ENCODE measurements around the gene APOH. TPM values are rescaled to one million over a fixed set of nuclear protein-coding genes. Genes with fewer than 3 reads are reported as not detected.
A peak's percentile ranks its signal among the peaks of the same experiment; 100 is the strongest.

The APOH gene
- total RNA-seq, 2 donors from 2014 or later, result not detected

DNA sequence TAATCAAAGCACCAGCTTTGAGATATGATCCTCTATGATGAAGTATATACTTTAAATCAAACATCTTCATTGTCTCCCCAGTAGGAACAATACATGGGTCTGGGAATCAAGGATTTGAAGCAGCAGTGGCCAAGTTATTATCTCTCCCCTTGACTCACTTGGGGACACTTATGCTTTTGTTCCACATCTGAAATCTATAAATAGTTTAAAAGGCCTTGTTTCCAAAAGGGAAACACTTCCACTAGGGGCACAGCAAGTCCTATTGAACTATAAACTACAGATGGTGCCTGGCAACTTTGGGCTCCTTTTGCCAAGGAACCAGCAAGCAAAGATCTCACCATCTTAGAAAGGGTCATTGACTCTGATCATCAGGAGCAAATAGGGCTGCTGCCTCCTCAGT is 21.3 kb downstream of the APOH start:
- no peak for TF ChIP-seq CTCF (IDR thresholded peaks at IDR 0.05)
- no peaks in the 10 kb centered on the region for H3K36me3 ChIP-seq
- DNase-seq (ENCODE audit: low spot score) (no peak), ATAC-seq (ENCODE audit: insufficient number of reproducible peaks, low FRiP score, low read depth) (no peak)
- no peaks in the 10 kb centered on the region for H3K27me3 ChIP-seq (replicated peaks; ENCODE audit: insufficient read depth)
- H3K9me3 ChIP-seq, result no peaks in the 10 kb centered on the region
- no peak overlapping the region for H3K4me3 ChIP-seq
- no peaks in the 10 kb centered on the region for H3K4me1 ChIP-seq (ENCODE audit: control insufficient read depth in 1 of 2, low read depth in 2 of 2)
- H3K27ac ChIP-seq, result no peak overlapping the region

DNA sequence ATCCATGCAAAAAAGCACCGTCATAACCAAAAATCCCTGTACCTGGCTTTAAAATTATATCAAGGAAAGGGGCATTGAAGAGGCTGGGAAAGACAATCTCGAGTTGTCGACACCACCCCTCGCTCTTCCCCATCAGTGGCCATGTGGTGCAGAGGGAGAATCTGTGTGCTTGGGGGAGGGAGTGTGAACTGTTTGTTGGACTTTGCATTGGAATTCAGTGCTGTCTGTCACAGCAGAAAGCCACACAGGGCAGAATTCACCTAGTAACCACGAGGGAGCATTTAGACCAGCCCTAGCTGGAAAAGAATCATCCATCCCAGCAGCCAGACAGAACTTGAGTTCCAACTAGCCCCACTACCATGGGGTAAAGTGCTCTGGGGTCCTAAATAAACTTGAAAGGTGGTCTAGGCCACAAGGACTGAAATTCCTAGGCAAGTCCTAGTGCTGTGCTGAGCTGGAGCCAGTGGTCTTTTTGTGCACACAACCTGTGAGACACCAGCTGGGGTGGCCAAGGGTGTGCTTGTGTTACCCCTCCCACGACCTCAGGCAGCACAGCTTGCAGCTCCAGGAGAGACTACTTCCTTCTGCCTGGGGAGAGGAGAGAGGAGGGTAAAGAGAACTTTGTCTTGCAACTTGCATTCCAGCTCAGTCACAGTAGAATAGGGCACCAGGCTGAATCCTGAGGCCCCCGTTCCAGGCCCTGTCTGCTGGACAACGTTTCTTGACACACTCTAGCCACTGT is 25.8 kb downstream of the APOH start:
- no peaks in the 10 kb centered on the region for H3K9me3 ChIP-seq
- H3K27me3 ChIP-seq (replicated peaks; ENCODE audit: insufficient read depth), result no peaks in the 10 kb centered on the region
- H3K4me1 ChIP-seq (ENCODE audit: control insufficient read depth in 1 of 2, low read depth in 2 of 2), result no peaks in the 10 kb centered on the region
- H3K4me3 ChIP-seq, result no peak overlapping the region
- H3K27ac ChIP-seq, result no peak overlapping the region
- TF ChIP-seq CTCF (IDR thresholded peaks at IDR 0.05), result no peak
- ATAC-seq (ENCODE audit: insufficient number of reproducible peaks, low FRiP score, low read depth) (no peak), DNase-seq (ENCODE audit: low spot score) (no peak)
- H3K36me3 ChIP-seq, result no peaks in the 10 kb centered on the region

GRCh38 chr17:66200685-66201092 is 28.5 kb downstream of the APOH start:
- TF ChIP-seq CTCF (IDR thresholded peaks at IDR 0.05), result no peak
- Histone ChIP-seq H3K27me3 (replicated peaks; ENCODE audit: insufficient read depth) (no peaks in the 10 kb centered on the region), H3K4me1 (ENCODE audit: control insufficient read depth in 1 of 2, low read depth in 2 of 2) (no peaks in the 10 kb centered on the region), H3K9me3 (no peaks in the 10 kb centered on the region), H3K27ac (no peak overlapping the region), H3K4me3 (no peak overlapping the region), H3K36me3 (no peaks in the 10 kb centered on the region)
- ATAC-seq (ENCODE audit: insufficient number of reproducible peaks, low FRiP score, low read depth) (no peak), DNase-seq (ENCODE audit: low spot score) (no peak)

DNA sequence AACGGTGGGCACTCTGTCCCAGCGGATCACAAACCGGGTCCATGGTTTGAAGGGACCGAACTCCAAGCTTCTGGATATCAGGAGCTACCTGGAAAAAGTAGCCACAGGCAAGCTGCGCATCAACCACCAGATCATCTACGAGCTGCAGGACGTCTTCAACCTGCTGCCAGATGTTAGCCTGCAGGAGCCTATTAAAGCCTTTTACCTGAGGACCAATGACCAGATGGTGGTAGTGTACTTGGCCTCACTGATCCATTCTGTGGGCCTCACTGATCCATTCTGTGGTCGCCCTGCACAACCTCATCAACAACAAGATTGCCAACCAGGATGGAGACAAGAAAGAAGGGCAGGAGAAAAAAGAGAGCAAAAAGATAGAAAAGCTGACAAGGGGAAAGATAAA is 31.0 kb downstream of the APOH start:
- H3K27ac ChIP-seq, result no peak overlapping the region
- no peaks in the 10 kb centered on the region for H3K27me3 ChIP-seq (replicated peaks; ENCODE audit: insufficient read depth)
- no peak for ATAC-seq (ENCODE audit: insufficient number of reproducible peaks, low FRiP score, low read depth)
- DNase-seq (ENCODE audit: low spot score), result no peak
- no peak overlapping the region for H3K4me3 ChIP-seq
- H3K4me1 ChIP-seq (ENCODE audit: control insufficient read depth in 1 of 2, low read depth in 2 of 2), result no peaks in the 10 kb centered on the region
- no peak for TF ChIP-seq CTCF (IDR thresholded peaks at IDR 0.05)
- no peaks in the 10 kb centered on the region for H3K36me3 ChIP-seq
- no peaks in the 10 kb centered on the region for H3K9me3 ChIP-seq

- ATAC-seq (ENCODE audit: insufficient number of reproducible peaks, low FRiP score, low read depth) (peak; percentile 57), DNase-seq (ENCODE audit: low spot score) (peak; percentile 2)
- no peak for TF ChIP-seq CTCF (IDR thresholded peaks at IDR 0.05)
- peak overlapping the region; percentile 93 for H3K4me3 ChIP-seq
- peak overlapping the region; percentile 22 to 75 for H3K27ac ChIP-seq
- no peaks in the 10 kb centered on the region for H3K27me3 ChIP-seq (replicated peaks; ENCODE audit: insufficient read depth)
- no peaks in the 10 kb centered on the region for H3K9me3 ChIP-seq
- no peaks in the 10 kb centered on the region for H3K36me3 ChIP-seq
- peaks cover 17 to 23% of the 10 kb centered on the region in 2 donors for H3K4me1 ChIP-seq (ENCODE audit: control insufficient read depth in 1 of 2, low read depth in 2 of 2)
Measured at GRCh38 chr17:66192378-66192687, 36.9 kb downstream of the APOH start.

All from thoracic aorta (tissue), 2 donors.